ENCODE measurements around the gene SOX6.
"Not testable (repeated sequence)": the region's sequence is repeated elsewhere in the genome, so short reads cannot be mapped to it uniquely, and the experiment has no call there.

Gene SOX6

GRCh38 chr11:16148301-16148931, 207.9 kb downstream of the SOX6 start:
- no peak for TF ChIP-seq CTCF (IDR thresholded peaks at IDR 0.05)
- Histone ChIP-seq H3K27ac (peak overlapping the region in 1 of 2 donors; percentile 12), H3K4me3 (no peak overlapping the region), H3K9me3 (no peaks in the 10 kb centered on the region), H3K27me3 (no peaks in the 10 kb centered on the region), H3K36me3 (no peaks in the 10 kb centered on the region), H3K4me1 (peaks cover 0 to 27% (median 13%) of the 10 kb centered on the region in 4 donors)
- intact Hi-C loops (cut with DNase I; ENCODE audit: low total_unique reads): no loop called here
- DNase-seq: no peak

- H3K9me3 ChIP-seq; H3K27me3 ChIP-seq; H3K4me3 ChIP-seq; H3K27ac ChIP-seq; intact Hi-C loops (cut with DNase I; ENCODE audit: low total_unique reads); DNase-seq; H3K36me3 ChIP-seq: not testable (repeated sequence)
- H3K4me1 ChIP-seq: peaks cover 0 to 27% (median 13%) of the 10 kb centered on the region in 4 donors
These were observed 209.4 kb downstream of the SOX6 start for GRCh38 chr11:16146980-16147379.

GRCh38 chr11:16141614-16142013, 214.7 kb downstream of the SOX6 start:
- H3K27ac ChIP-seq; intact Hi-C loops (cut with DNase I; ENCODE audit: low total_unique reads); H3K36me3 ChIP-seq; H3K4me1 ChIP-seq; DNase-seq; H3K27me3 ChIP-seq; H3K9me3 ChIP-seq; H3K4me3 ChIP-seq: not testable (repeated sequence)

- H3K27ac ChIP-seq; intact Hi-C loops (cut with DNase I; ENCODE audit: low total_unique reads); H3K9me3 ChIP-seq; H3K4me3 ChIP-seq; H3K36me3 ChIP-seq; H3K27me3 ChIP-seq; DNase-seq; H3K4me1 ChIP-seq: not testable (repeated sequence)
These were observed 215.2 kb downstream of the SOX6 start for GRCh38 chr11:16141162-16141561.

- no peak overlapping the region for H3K27ac ChIP-seq
- TF ChIP-seq CTCF (IDR thresholded peaks at IDR 0.05): no peak
- no peaks in the 10 kb centered on the region for H3K4me1 ChIP-seq
- H3K4me3 ChIP-seq: no peak overlapping the region
- no peaks in the 10 kb centered on the region for H3K27me3 ChIP-seq
- DNase-seq: no peak
- H3K36me3 ChIP-seq: no peaks in the 10 kb centered on the region
- H3K9me3 ChIP-seq: peaks cover 0 to 7% (median 0%) of the 10 kb centered on the region in 3 donors
- intact Hi-C loops (cut with DNase I; ENCODE audit: low total_unique reads): no loop called here
These were observed 219.5 kb downstream of the SOX6 start for GRCh38 chr11:16136792-16137390.

GRCh38 chr11:16133867-16134266, 222.5 kb downstream of the SOX6 start:
- H3K27me3 ChIP-seq: no peaks in the 10 kb centered on the region
- no peak for TF ChIP-seq CTCF (IDR thresholded peaks at IDR 0.05)
- no peak overlapping the region for H3K4me3 ChIP-seq
- intact Hi-C loops (cut with DNase I; ENCODE audit: low total_unique reads): no loop called here
- DNase-seq: no peak
- H3K36me3 ChIP-seq: no peaks in the 10 kb centered on the region
- H3K27ac ChIP-seq: no peak overlapping the region
- H3K9me3 ChIP-seq: peaks cover 0 to 7% (median 0%) of the 10 kb centered on the region in 3 donors
- no peaks in the 10 kb centered on the region for H3K4me1 ChIP-seq

GRCh38 chr11:16127732-16128131, 228.6 kb downstream of the SOX6 start:
- H3K4me3 ChIP-seq: no peak overlapping the region
- no peak for DNase-seq
- no peaks in the 10 kb centered on the region for H3K4me1 ChIP-seq
- H3K36me3 ChIP-seq: no peaks in the 10 kb centered on the region
- intact Hi-C loops (cut with DNase I; ENCODE audit: low total_unique reads): no loop called here
- no peaks in the 10 kb centered on the region for H3K9me3 ChIP-seq
- no peak for TF ChIP-seq CTCF (IDR thresholded peaks at IDR 0.05)
- no peaks in the 10 kb centered on the region for H3K27me3 ChIP-seq
- no peak overlapping the region for H3K27ac ChIP-seq

All from tibial artery (tissue), 4 donors.